ENCODE results near the gene SAXO1. TPM values are rescaled to one million over a fixed set of nuclear protein-coding genes. Genes with fewer than 3 reads are reported as not detected.

The SAXO1 gene
- total RNA-seq, 2 donors from 2014 or later: not detected

GRCh38 chr9:19009391-19009965 is 23.5 kb downstream of the SAXO1 start:
- DNase-seq (no peak), ATAC-seq (no peak)
- no peaks in the 10 kb centered on the region for H3K9me3 ChIP-seq
- WGBS, 2 donors: 62 to 72% methylated on average over 5 of the region's 5 CpGs
- no peaks in the 10 kb centered on the region for H3K36me3 ChIP-seq (replicated peaks in 1 of 2; ENCODE audit: insufficient read depth in 1 of 2, low read depth in 2 of 2)
- H3K27me3 ChIP-seq: no peaks in the 10 kb centered on the region
- no peak for TF ChIP-seq POLR2A (IDR thresholded peaks at IDR 0.05)
- no peak for TF ChIP-seq CTCF (IDR thresholded peaks at IDR 0.05)
- no peaks in the 10 kb centered on the region for H3K4me1 ChIP-seq
- intact Hi-C loops (cut with DNase I): no loop called here
- H3K27ac ChIP-seq: no peak overlapping the region
- H3K4me3 ChIP-seq: no peak overlapping the region

DNA sequence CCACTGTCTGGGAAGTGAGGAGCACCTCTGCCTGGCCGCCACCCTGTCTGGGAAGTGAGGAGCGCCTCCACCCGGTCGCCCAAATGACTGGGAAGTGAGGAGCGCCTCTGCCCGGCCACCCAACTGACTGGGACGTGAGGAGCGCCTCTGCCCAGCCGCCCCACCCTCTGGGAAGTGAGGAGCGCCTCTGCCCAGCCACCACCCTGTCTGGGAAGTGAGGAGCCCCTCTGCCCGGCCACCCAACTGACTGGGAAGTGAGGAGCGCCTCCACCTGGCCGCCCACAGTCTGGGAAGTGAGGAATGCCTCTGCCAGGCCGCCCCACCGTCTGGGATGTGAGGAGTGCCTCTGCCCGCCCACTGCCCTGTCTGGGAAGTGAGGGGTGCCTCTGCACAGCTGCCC is 32.9 kb downstream of the SAXO1 start:
- Histone ChIP-seq H3K4me1 (no peaks in the 10 kb centered on the region), H3K9me3 (peaks cover 0 to 7% (median 0%) of the 10 kb centered on the region in 3 donors), H3K27me3 (no peaks in the 10 kb centered on the region), H3K4me3 (no peak overlapping the region), H3K27ac (no peak overlapping the region), H3K36me3 (replicated peaks in 1 of 2; ENCODE audit: insufficient read depth in 1 of 2, low read depth in 2 of 2) (no peaks in the 10 kb centered on the region)
- no peak for DNase-seq
- WGBS, 2 donors: 59 to 72% methylated on average over 8 to 15 of the region's 16 CpGs
- no peak for TF ChIP-seq CTCF (IDR thresholded peaks at IDR 0.05)
- intact Hi-C loops (cut with DNase I): no loop called here
- ATAC-seq: no peak

- Histone ChIP-seq H3K27ac (no peak overlapping the region), H3K9me3 (peaks cover 0 to 7% (median 0%) of the 10 kb centered on the region in 3 donors), H3K27me3 (no peaks in the 10 kb centered on the region), H3K4me1 (no peaks in the 10 kb centered on the region), H3K36me3 (replicated peaks in 1 of 2; ENCODE audit: insufficient read depth in 1 of 2, low read depth in 2 of 2) (no peaks in the 10 kb centered on the region), H3K4me3 (no peak overlapping the region)
- intact Hi-C loops (cut with DNase I): no loop called here
- TF ChIP-seq POLR2A (IDR thresholded peaks at IDR 0.05) (no peak), CTCF (IDR thresholded peaks at IDR 0.05) (no peak)
- 83 to 90% methylated on average over 19 to 28 of the region's 28 CpGs for WGBS, 2 donors
- DNase-seq: no peak
- no peak for ATAC-seq
Observed at GRCh38 chr9:18999173-18999785, 33.7 kb downstream of the SAXO1 start.

DNA sequence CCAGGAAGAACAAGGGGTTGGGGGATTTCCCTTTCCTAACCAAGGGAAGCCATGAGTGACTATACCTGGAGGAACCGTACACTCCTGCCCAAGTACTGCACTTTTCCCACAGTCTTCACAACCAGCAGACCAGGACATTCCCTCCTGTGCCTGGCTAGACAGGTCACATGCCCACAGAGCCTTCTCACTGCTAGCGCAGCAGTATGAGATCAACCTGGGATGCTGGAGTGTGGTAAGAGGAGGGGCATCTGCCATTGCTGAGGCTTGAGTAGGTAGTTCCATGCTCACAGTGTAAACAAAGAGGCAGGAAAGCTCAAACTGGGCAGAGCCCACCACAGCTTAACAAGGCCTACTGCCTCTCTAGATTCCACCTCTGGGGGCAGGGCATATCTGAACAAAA is 35.9 kb downstream of the SAXO1 start:
- H3K4me3 ChIP-seq: no peak overlapping the region
- no peak for DNase-seq
- no peaks in the 10 kb centered on the region for H3K27me3 ChIP-seq
- no peak for ATAC-seq
- no peak overlapping the region for H3K27ac ChIP-seq
- no peaks in the 10 kb centered on the region for H3K36me3 ChIP-seq (replicated peaks in 1 of 2; ENCODE audit: insufficient read depth in 1 of 2, low read depth in 2 of 2)
- H3K4me1 ChIP-seq: no peaks in the 10 kb centered on the region
- H3K9me3 ChIP-seq: peaks cover 0 to 7% (median 0%) of the 10 kb centered on the region in 3 donors
- TF ChIP-seq CTCF (IDR thresholded peaks at IDR 0.05): no peak
- TF ChIP-seq POLR2A (IDR thresholded peaks at IDR 0.05): no peak
- intact Hi-C loops (cut with DNase I): no loop called here
- 0 to 61% methylated on average over 1 to 2 of the region's 2 CpGs for WGBS, 2 donors

DNA sequence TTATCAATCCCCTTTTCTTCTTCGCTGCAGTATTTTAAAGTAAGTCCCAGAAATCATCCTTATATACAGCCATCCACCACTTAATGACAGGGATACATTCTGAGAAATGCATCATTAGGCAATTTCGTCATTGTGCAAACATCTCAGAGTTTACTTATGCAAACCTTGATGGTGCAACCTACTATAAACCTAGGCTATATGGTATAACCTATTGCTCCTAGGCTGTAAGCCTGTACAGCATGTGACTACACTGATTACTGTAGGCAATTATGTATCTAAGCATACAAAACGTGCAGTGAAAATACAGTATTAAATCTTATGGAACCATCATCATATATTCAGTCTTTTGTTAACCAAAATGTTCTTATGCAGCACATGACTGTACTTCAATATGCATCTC is 36.8 kb downstream of the SAXO1 start:
- no peaks in the 10 kb centered on the region for H3K4me1 ChIP-seq
- no peak overlapping the region for H3K4me3 ChIP-seq
- H3K36me3 ChIP-seq (replicated peaks in 1 of 2; ENCODE audit: insufficient read depth in 1 of 2, low read depth in 2 of 2): no peaks in the 10 kb centered on the region
- H3K27ac ChIP-seq: no peak overlapping the region
- peaks cover 0 to 7% (median 0%) of the 10 kb centered on the region in 3 donors for H3K9me3 ChIP-seq
- WGBS, 2 donors: 41 to 49% methylated on average over 3 of the region's 3 CpGs
- DNase-seq (no peak), ATAC-seq (no peak)
- H3K27me3 ChIP-seq: no peaks in the 10 kb centered on the region
- TF ChIP-seq CTCF (IDR thresholded peaks at IDR 0.05) (no peak), POLR2A (IDR thresholded peaks at IDR 0.05) (no peak)
- intact Hi-C loops (cut with DNase I): no loop called here

Measured in body of pancreas (tissue), 4 donors.